ENCODE results near the gene RHBDD1.

RHBDD1 gene

GRCh38 chr2:226835796-226836547 lies at the start of gene RHBDD1:
Gene RHBDD1, plus strand, starts transcription at chr2:226836054. Its CDS starts 28,640 bp downstream, at chr2:226864694.
- DNase-seq = peak; percentile 93 to 94

- DNase-seq = no peak
These were observed 47.8 kb upstream of the RHBDD1 start for GRCh38 chr2:226788064-226788463.

- no peak for DNase-seq
These were observed 46.9 kb upstream of the RHBDD1 start for GRCh38 chr2:226788881-226789490.

GRCh38 chr2:226790011-226790410 lies 45.8 kb upstream of the RHBDD1 start:
- no peak for DNase-seq

GRCh38 chr2:226790431-226790830 lies 45.4 kb upstream of the RHBDD1 start:
- no peak for DNase-seq

- DNase-seq = no peak
These were observed 44.8 kb upstream of the RHBDD1 start for GRCh38 chr2:226791056-226791486.

GRCh38 chr2:226791487-226792081 lies 44.3 kb upstream of the RHBDD1 start:
- DNase-seq = peak; percentile 93

- no peak for DNase-seq
These were observed 43.5 kb upstream of the RHBDD1 start for GRCh38 chr2:226792155-226792881.

GRCh38 chr2:226793646-226794045 lies 42.2 kb upstream of the RHBDD1 start:
- no peak for DNase-seq

- no peak for DNase-seq
These were observed 41.6 kb upstream of the RHBDD1 start for GRCh38 chr2:226794196-226794661.

- no peak for DNase-seq
These were observed 41.1 kb upstream of the RHBDD1 start for GRCh38 chr2:226794751-226795171.

GRCh38 chr2:226795281-226796011 lies 40.4 kb upstream of the RHBDD1 start:
- DNase-seq = no peak

- DNase-seq = no peak
These were observed 39.6 kb upstream of the RHBDD1 start for GRCh38 chr2:226796012-226796839.

- no peak for DNase-seq
These were observed 39.0 kb upstream of the RHBDD1 start for GRCh38 chr2:226796840-226797288.

- no peak for DNase-seq
These were observed 38.4 kb upstream of the RHBDD1 start for GRCh38 chr2:226797289-226797988.

GRCh38 chr2:226797989-226798421 lies 37.8 kb upstream of the RHBDD1 start:
- DNase-seq = no peak

- peak; percentile 49 to 55 for DNase-seq
These were observed 37.2 kb upstream of the RHBDD1 start for GRCh38 chr2:226798422-226799210.

GRCh38 chr2:226799211-226799975 lies 36.5 kb upstream of the RHBDD1 start, which contains the start of gene IRS1:
Gene IRS1, minus strand, starts transcription at chr2:226799820. Its CDS starts 1,082 bp downstream, at chr2:226798738.
- DNase-seq = peak; percentile 62 to 71
